Endothelial cell of umbilical vein (primary cell): Measurements from ENCODE around the gene C6orf136. TPM values are rescaled to one million over a fixed set of nuclear protein-coding genes. Genes with fewer than 3 reads are reported as not detected.

Source experiments
- BruUV-seq: library from RNA; stranded (reverse); fragments of 400-500 nt; replicated peaks from 2 replicates; lab custom pipeline; 2021; lab: Mats Ljungman, UMichigan
- CTCF ChIA-PET: fragments of 300-600, 350-600 bp; sonication (Branson Sonifier 250); formaldehyde crosslinking; loops from one replicate; lab custom pipeline; 2021; ENCODE audit warnings: antibody characterized with exemption, inconsistent platforms; lab: Charles Lee
- POLR2A ChIA-PET: fragments of 300-600, 350-600 bp; sonication (Branson Sonifier 250); formaldehyde crosslinking; loops from one replicate; lab custom pipeline; 2021; ENCODE audit warnings: antibody characterized with exemption, inconsistent platforms; lab: Charles Lee
- DNase-seq: peaks from one replicate; pipeline ENCODE4 v3.0.0-alpha.2; 2011; ENCODE audit warnings: low read depth, low spot score
- FAIRE-seq: peaks from 2 replicates; lab custom pipeline; 2011; peaks lifted over from hg19 to GRCh38; lab: Jason Lieb, UNC
- H2AFZ ChIP-seq: 2 replicates; pipeline ENCODE4 v1.6.0; 2012; ENCODE audit warnings: low read depth, low read length, control low read depth, inconsistent platforms
- H3K27ac ChIP-seq: 2 replicates; pipeline ENCODE4 v1.5.1; 2011; ENCODE audit warnings: low read depth, mild to moderate bottlenecking, control low read depth, low read length, moderate library complexity; ENCODE audit not compliant: insufficient read depth
- H3K27me3 ChIP-seq, 2 experiments: 2 replicates each; pipeline versions ENCODE4 v1.6.0 to v1.6.1; 2011; ENCODE audit warnings: low read length in 2 of 2, mixed read lengths in 1 of 2; ENCODE audit not compliant: control insufficient read depth in 2 of 2, insufficient read depth in 2 of 2
- H3K36me3 ChIP-seq, 2 experiments: 2 replicates in 1 of 2; 3 replicates in 1 of 2; pipeline ENCODE4 v1.5.1; 2011; ENCODE audit warnings: low read length in 2 of 2, mild to moderate bottlenecking in 1 of 2, moderate library complexity in 1 of 2; ENCODE audit not compliant: control insufficient read depth in 2 of 2, insufficient read depth in 2 of 2; ENCODE audit errors: extremely low read depth in 1 of 2
- H3K4me1 ChIP-seq: 3 replicates; pipeline ENCODE4 v1.5.1; 2011; ENCODE audit warnings: mild to moderate bottlenecking, low read length; ENCODE audit not compliant: control insufficient read depth, insufficient read depth; ENCODE audit errors: extremely low read depth
- H3K4me2 ChIP-seq: 2 replicates; pipeline ENCODE4 v1.6.1; 2011; ENCODE audit warnings: low read length, control low read depth, mixed read lengths; ENCODE audit not compliant: insufficient read depth
- H3K4me3 ChIP-seq, 3 experiments: fragments of 200-600 bp in 1 of 3; sonication (generic), shearing (Covaris generic) in 1 of 3; replicated peaks in 1 of 3; 2 replicates each; pipeline ENCODE4 v1.5.1; 2011 to 2016; ENCODE audit warnings: control low read depth in 3 of 3, low read length in 3 of 3, mild to moderate bottlenecking in 2 of 3, inconsistent platforms in 1 of 3, low read depth in 1 of 3, moderate library complexity in 1 of 3; ENCODE audit not compliant: insufficient read depth in 1 of 3
- H3K79me2 ChIP-seq: 2 replicates; pipeline ENCODE4 v1.6.0; 2012; ENCODE audit warnings: low read length, inconsistent platforms; ENCODE audit not compliant: control insufficient read depth, insufficient read depth
- H3K9ac ChIP-seq: replicated peaks from 2 replicates; pipeline ENCODE3; 2011; ENCODE audit warnings: low read length, control low read depth; ENCODE audit not compliant: insufficient read depth; ENCODE audit errors: extremely low read depth
- H3K9me1 ChIP-seq: replicated peaks from 3 replicates; pipeline ENCODE4 v1.6.0; 2011; ENCODE audit warnings: mild to moderate bottlenecking, low read length; ENCODE audit not compliant: control insufficient read depth, insufficient read depth; ENCODE audit errors: extremely low read depth
- H3K9me3 ChIP-seq: replicated peaks from 2 replicates; pipeline ENCODE4 v1.5.1; 2012; ENCODE audit warnings: low read length, inconsistent platforms; ENCODE audit not compliant: control insufficient read depth, insufficient read depth
- H4K20me1 ChIP-seq: replicated peaks from 2 replicates; pipeline ENCODE3; 2011; ENCODE audit warnings: mild to moderate bottlenecking, low read length; ENCODE audit not compliant: control insufficient read depth, insufficient read depth; ENCODE audit errors: extremely low read depth
- EZH2 ChIP-seq: IDR thresholded peaks from 2 replicates; pipeline ENCODE4 v1.6.1; 2012; ENCODE audit warnings: borderline replicate concordance, low read depth, mild to moderate bottlenecking, moderate library complexity, low read length, inconsistent platforms; ENCODE audit not compliant: severe bottlenecking
- FOS ChIP-seq: IDR thresholded peaks from 2 replicates; pipeline ENCODE4 v1.6.1; 2011; ENCODE audit warnings: mild to moderate bottlenecking, low read length, moderate library complexity, borderline replicate concordance; ENCODE audit not compliant: insufficient read depth
- GATA2 ChIP-seq: IDR thresholded peaks from 2 replicates; pipeline ENCODE4 v1.7.0; 2011; ENCODE audit warnings: low read depth, mild to moderate bottlenecking, moderate library complexity, mixed read lengths, low read length; ENCODE audit not compliant: insufficient read length, insufficient read depth
- JUN ChIP-seq: IDR thresholded peaks from 2 replicates; pipeline ENCODE4 v1.6.1; 2011; ENCODE audit warnings: borderline replicate concordance, low read depth; ENCODE audit not compliant: insufficient read length, insufficient read depth
- MYC ChIP-seq: IDR thresholded peaks from one replicate; pipeline ENCODE4 v1.6.1; 2011; ENCODE audit warnings: mild to moderate bottlenecking, low read depth, low read length
- POLR2A ChIP-seq: IDR thresholded peaks from 2 replicates; pipeline ENCODE4 v1.6.1; 2012; ENCODE audit warnings: low read depth, mild to moderate bottlenecking, control low read depth, low read length
- POLR2AphosphoS5 ChIP-seq: IDR thresholded peaks from 2 replicates; pipeline ENCODE4 v1.6.1; 2012; ENCODE audit warnings: low read depth, mild to moderate bottlenecking, control low read depth, low read length, moderate library complexity; ENCODE audit not compliant: insufficient read depth
- dilution Hi-C: fragments of 300-500 bp; cut with MboI; formaldehyde crosslinking; loops from one replicate; pipeline ENCODE4 v1.15.0; 2019; ENCODE audit warnings: low sequenced_read_pairs; ENCODE audit not compliant: extremely low pct_ligation_motif_present
- intact Hi-C: fragments of 100-400 bp; cut with micrococcal nuclease; formaldehyde crosslinking; loops from one replicate; pipeline ENCODE4 v1.10.0; 2022
- polyA plus RNA-seq, 4 experiments: library from polyadenylated mRNA; depleted of rRNA in 3 of 4; stranded (reverse) in 3 of 4; unstranded in 1 of 4; fragments of >200 nt; gene quantifications; 2 replicates each; pipeline versions ENCODE4 v1.2.1 to v1.2.3, GENCODE V29; 2011 to 2012; ENCODE audit warnings: missing spikeins in 1 of 4
- total RNA-seq: library from RNA; stranded (reverse); gene quantifications from 2 replicates; pipeline ENCODE4 v1.2.3, GENCODE V29; 2021
- TF ChIP-seq, protein P1 (sequence below): IDR thresholded peaks from 2 replicates; pipeline ENCODE4 v1.6.1; 2011; ENCODE audit not compliant: insufficient read depth, insufficient read length
- TF ChIP-seq, protein P2 (sequence below), 2 donors: IDR thresholded peaks; 1 replicate in 1 of 2; 2 replicates in 1 of 2; pipeline ENCODE4 v1.5.1; 2011; ENCODE audit warnings: low read length in 2 of 2, mild to moderate bottlenecking in 2 of 2, moderate library complexity in 2 of 2, control low read depth in 1 of 2, inconsistent platforms in 1 of 2, low read depth in 1 of 2; ENCODE audit not compliant: insufficient read depth in 1 of 2; ENCODE audit errors: extremely low read depth in 1 of 2

C6orf136 gene
- total and polyA plus RNA-seq, 2 donors (not counting 3 experiments of a cell fraction or from before 2014, with no cell fraction given): 19.1 to 21.0 TPM

DNA sequence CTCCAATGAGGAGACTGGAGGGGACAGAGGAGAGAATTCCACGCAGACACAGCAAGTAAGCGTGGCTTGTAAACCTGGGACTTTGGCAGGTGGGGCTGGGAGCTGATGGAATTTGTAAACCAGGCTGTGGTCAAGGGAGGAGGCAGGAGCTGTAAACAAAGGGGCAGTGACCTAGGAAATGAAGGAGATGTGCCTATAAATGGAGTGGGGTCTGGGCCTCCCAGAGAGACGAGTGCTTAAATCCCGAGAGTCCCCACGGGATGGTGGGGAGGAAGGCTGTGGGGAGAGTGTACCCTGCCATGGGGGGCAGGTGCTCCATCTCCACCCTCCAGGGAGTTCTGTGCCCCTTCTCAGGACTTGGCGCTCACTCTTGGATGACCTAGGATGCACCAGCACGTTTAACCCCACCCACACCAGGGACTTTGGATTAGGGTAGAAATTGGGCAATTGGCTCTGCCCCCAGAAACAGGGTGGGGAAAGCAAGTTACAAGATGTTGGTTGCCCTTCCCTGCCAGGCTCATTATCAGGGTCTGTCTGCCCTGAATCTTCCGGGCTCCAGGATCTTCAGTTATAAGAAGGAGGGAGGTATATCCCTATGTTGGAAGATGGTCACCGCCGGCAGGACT lies 29.8 kb downstream of the C6orf136 start:
- H3K36me3 ChIP-seq: peaks cover 13 to 19% of the 10 kb centered on the region in 2 experiments
- CTCF ChIA-PET: interaction anchor here (1.0 to 6.6 kb wide), 4 partner anchors 40 to 54 kb away, joined by 3 to 184 read pairs (median 29); partner anchors contain the start of gene MDC1
- BruUV-seq: TSS peak; percentile 43

More for the DNA sequence above, 29.8 kb downstream of the C6orf136 start:
- Histone ChIP-seq H3K9ac (no peak overlapping the region), H3K9me3 (no peaks in the 10 kb centered on the region), H3K4me3 (no peak overlapping the region), H2AFZ (no peak overlapping the region), H3K27me3 (no peaks in the 10 kb centered on the region), H3K27ac (no peak overlapping the region), H3K79me2 (peaks cover 46% of the 10 kb centered on the region), H3K4me2 (no peak overlapping the region), H4K20me1 (no peaks in the 10 kb centered on the region), H3K4me1 (peaks cover 31% of the 10 kb centered on the region), H3K9me1 (no peaks in the 10 kb centered on the region)
- intact Hi-C loops: no loop called here
- FAIRE-seq (no peak), DNase-seq (no peak)
- dilution Hi-C loops: no loop called here
- TF ChIP-seq FOS: no peak
- TF ChIP-seq, protein P1, sequence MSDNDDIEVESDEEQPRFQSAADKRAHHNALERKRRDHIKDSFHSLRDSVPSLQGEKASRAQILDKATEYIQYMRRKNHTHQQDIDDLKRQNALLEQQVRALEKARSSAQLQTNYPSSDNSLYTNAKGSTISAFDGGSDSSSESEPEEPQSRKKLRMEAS: no peak
- TF ChIP-seq EZH2: no peak
- TF ChIP-seq POLR2A: no peak
- no peak for TF ChIP-seq MYC
- TF ChIP-seq JUN: no peak
- TF ChIP-seq, protein P2, sequence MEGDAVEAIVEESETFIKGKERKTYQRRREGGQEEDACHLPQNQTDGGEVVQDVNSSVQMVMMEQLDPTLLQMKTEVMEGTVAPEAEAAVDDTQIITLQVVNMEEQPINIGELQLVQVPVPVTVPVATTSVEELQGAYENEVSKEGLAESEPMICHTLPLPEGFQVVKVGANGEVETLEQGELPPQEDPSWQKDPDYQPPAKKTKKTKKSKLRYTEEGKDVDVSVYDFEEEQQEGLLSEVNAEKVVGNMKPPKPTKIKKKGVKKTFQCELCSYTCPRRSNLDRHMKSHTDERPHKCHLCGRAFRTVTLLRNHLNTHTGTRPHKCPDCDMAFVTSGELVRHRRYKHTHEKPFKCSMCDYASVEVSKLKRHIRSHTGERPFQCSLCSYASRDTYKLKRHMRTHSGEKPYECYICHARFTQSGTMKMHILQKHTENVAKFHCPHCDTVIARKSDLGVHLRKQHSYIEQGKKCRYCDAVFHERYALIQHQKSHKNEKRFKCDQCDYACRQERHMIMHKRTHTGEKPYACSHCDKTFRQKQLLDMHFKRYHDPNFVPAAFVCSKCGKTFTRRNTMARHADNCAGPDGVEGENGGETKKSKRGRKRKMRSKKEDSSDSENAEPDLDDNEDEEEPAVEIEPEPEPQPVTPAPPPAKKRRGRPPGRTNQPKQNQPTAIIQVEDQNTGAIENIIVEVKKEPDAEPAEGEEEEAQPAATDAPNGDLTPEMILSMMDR (IDR thresholded peaks at IDR 0.05; ENCODE audit: extremely low read depth in 1 of 2, insufficient read depth in 1 of 2, low read depth in 1 of 2, low read length in 2 of 2): no peak
- TF ChIP-seq POLR2AphosphoS5: no peak
- no peak for TF ChIP-seq GATA2
- POLR2A ChIA-PET: no interaction called here
